Measurements from ENCODE around the gene PARP9.

Gene PARP9

GRCh38 chr3:122553171-122553570 is 10.9 kb downstream of the PARP9 start:
- Histone ChIP-seq H3K27ac (no peak overlapping the region), H3K9me3 (peaks cover 4% of the 10 kb centered on the region), H3K4me3 (ENCODE audit: low read depth in 1 of 2, low read length in 1 of 2) (no peak overlapping the region), H3K27me3 (no peaks in the 10 kb centered on the region), H3K36me3 (peaks cover 99% of the 10 kb centered on the region), H3K4me1 (ENCODE audit: control insufficient read depth in 1 of 2, insufficient read depth in 1 of 2, low read depth in 1 of 2, low read length in 1 of 2) (no peaks in the 10 kb centered on the region)
- TF ChIP-seq CTCF (IDR thresholded peaks at IDR 0.05) = no peak

GRCh38 chr3:122548619-122549018 is 15.5 kb downstream of the PARP9 start:
- Histone ChIP-seq H3K27me3 (no peaks in the 10 kb centered on the region), H3K4me3 (ENCODE audit: low read depth in 1 of 2, low read length in 1 of 2) (no peak overlapping the region), H3K4me1 (ENCODE audit: control insufficient read depth in 1 of 2, insufficient read depth in 1 of 2, low read depth in 1 of 2, low read length in 1 of 2) (no peaks in the 10 kb centered on the region), H3K36me3 (peaks cover 98% of the 10 kb centered on the region), H3K27ac (no peak overlapping the region), H3K9me3 (peaks cover 4% of the 10 kb centered on the region)
- no peak for TF ChIP-seq CTCF (IDR thresholded peaks at IDR 0.05)

GRCh38 chr3:122548076-122548475 is 16.0 kb downstream of the PARP9 start:
- Histone ChIP-seq H3K27ac (no peak overlapping the region), H3K9me3 (peaks cover 4% of the 10 kb centered on the region), H3K4me3 (ENCODE audit: low read depth in 1 of 2, low read length in 1 of 2) (no peak overlapping the region), H3K4me1 (ENCODE audit: control insufficient read depth in 1 of 2, insufficient read depth in 1 of 2, low read depth in 1 of 2, low read length in 1 of 2) (no peaks in the 10 kb centered on the region), H3K36me3 (peaks cover 98% of the 10 kb centered on the region), H3K27me3 (no peaks in the 10 kb centered on the region)
- no peak for TF ChIP-seq CTCF (IDR thresholded peaks at IDR 0.05)

GRCh38 chr3:122546151-122546550 is 17.9 kb downstream of the PARP9 start:
- H3K4me3 ChIP-seq (ENCODE audit: low read depth in 1 of 2, low read length in 1 of 2) = no peak overlapping the region
- no peak for TF ChIP-seq CTCF (IDR thresholded peaks at IDR 0.05)
- H3K27me3 ChIP-seq = no peaks in the 10 kb centered on the region
- H3K4me1 ChIP-seq (ENCODE audit: control insufficient read depth in 1 of 2, insufficient read depth in 1 of 2, low read depth in 1 of 2, low read length in 1 of 2) = no peaks in the 10 kb centered on the region
- H3K27ac ChIP-seq = no peak overlapping the region
- peaks cover 95% of the 10 kb centered on the region for H3K36me3 ChIP-seq
- H3K9me3 ChIP-seq = no peaks in the 10 kb centered on the region

GRCh38 chr3:122538956-122539490 is 25.1 kb downstream of the PARP9 start:
- peaks cover 14 to 24% of the 10 kb centered on the region in 2 experiments for H3K4me1 ChIP-seq (ENCODE audit: control insufficient read depth in 1 of 2, insufficient read depth in 1 of 2, low read depth in 1 of 2, low read length in 1 of 2)
- H3K27me3 ChIP-seq = no peaks in the 10 kb centered on the region
- H3K9me3 ChIP-seq = no peaks in the 10 kb centered on the region
- H3K36me3 ChIP-seq = peaks cover 80% of the 10 kb centered on the region
- no peak overlapping the region for H3K4me3 ChIP-seq (ENCODE audit: low read depth in 1 of 2, low read length in 1 of 2)
- no peak for TF ChIP-seq CTCF (IDR thresholded peaks at IDR 0.05)
- H3K27ac ChIP-seq = peak overlapping the region; percentile 56

- Histone ChIP-seq H3K4me3 (ENCODE audit: low read depth in 1 of 2, low read length in 1 of 2) (no peak overlapping the region), H3K9me3 (no peaks in the 10 kb centered on the region), H3K27me3 (no peaks in the 10 kb centered on the region), H3K4me1 (ENCODE audit: control insufficient read depth in 1 of 2, insufficient read depth in 1 of 2, low read depth in 1 of 2, low read length in 1 of 2) (peaks cover 20 to 29% of the 10 kb centered on the region in 2 experiments), H3K27ac (no peak overlapping the region), H3K36me3 (peaks cover 83% of the 10 kb centered on the region)
- no peak for TF ChIP-seq CTCF (IDR thresholded peaks at IDR 0.05)
Measured at GRCh38 chr3:122536632-122537001, 27.5 kb downstream of the PARP9 start.

Measured in neutrophil (primary cell).